ENCODE data around the gene CYP1A2. TPM values are rescaled to one million over a fixed set of nuclear protein-coding genes. Genes with fewer than 3 reads are reported as not detected.

The CYP1A2 gene
- total RNA-seq, 6 experiments from 2014 or later = 0.81 to 235 (median 65.0) TPM

GRCh38 chr15:74712311-74712710, 36.3 kb upstream of the CYP1A2 start:
- Histone ChIP-seq H3K9me3 (no peaks in the 10 kb centered on the region), H3K36me3 (no peaks in the 10 kb centered on the region), H3K4me3 (no peak overlapping the region), H3K4me1 (no peaks in the 10 kb centered on the region), H3K27me3 (no peaks in the 10 kb centered on the region), H3K27ac (no peak overlapping the region)
- intact Hi-C loops (cut with DNase I) = no loop called here
- TF ChIP-seq CTCF (IDR thresholded peaks at IDR 0.05) (no peak), POLR2A (IDR thresholded peaks at IDR 0.05) (no peak)
- ATAC-seq (no peak), DNase-seq (no peak)
- 41% methylated on average over 3 of the region's 3 CpGs for WGBS (ENCODE audit: insufficient coverage, low coverage, low lambda C conversion rate, missing lambda C conversion rate)

GRCh38 chr15:74716651-74717050, 32.0 kb upstream of the CYP1A2 start:
- DNase-seq (no peak), ATAC-seq (no peak)
- intact Hi-C loops (cut with DNase I) = no loop called here
- TF ChIP-seq POLR2A (IDR thresholded peaks at IDR 0.05) (no peak), CTCF (IDR thresholded peaks at IDR 0.05) (no peak)
- Histone ChIP-seq H3K27me3 (no peaks in the 10 kb centered on the region), H3K4me1 (no peaks in the 10 kb centered on the region), H3K27ac (no peak overlapping the region), H3K36me3 (no peaks in the 10 kb centered on the region), H3K4me3 (no peak overlapping the region), H3K9me3 (no peaks in the 10 kb centered on the region)
- 64% methylated on average over 5 of the region's 5 CpGs for WGBS (ENCODE audit: insufficient coverage, low coverage, low lambda C conversion rate, missing lambda C conversion rate)

- intact Hi-C loops (cut with DNase I) = no loop called here
- WGBS (ENCODE audit: insufficient coverage, low coverage, low lambda C conversion rate, missing lambda C conversion rate) = no CpG with 5 or more reads among the region's 13 CpGs
- Histone ChIP-seq H3K9me3 (no peaks in the 10 kb centered on the region), H3K27me3 (no peaks in the 10 kb centered on the region), H3K27ac (no peak overlapping the region), H3K4me1 (peaks cover 0 to 23% (median 11%) of the 10 kb centered on the region in 4 donors), H3K36me3 (no peaks in the 10 kb centered on the region), H3K4me3 (no peak overlapping the region)
- ATAC-seq (no peak), DNase-seq (no peak)
- TF ChIP-seq POLR2A (IDR thresholded peaks at IDR 0.05) (no peak), CTCF (IDR thresholded peaks at IDR 0.05) (no peak)
Observed at GRCh38 chr15:74722591-74722990, 26.1 kb upstream of the CYP1A2 start.

GRCh38 chr15:74723187-74723586, 25.5 kb upstream of the CYP1A2 start:
- Histone ChIP-seq H3K36me3 (no peaks in the 10 kb centered on the region), H3K4me3 (no peak overlapping the region), H3K9me3 (no peaks in the 10 kb centered on the region), H3K27me3 (no peaks in the 10 kb centered on the region), H3K27ac (no peak overlapping the region), H3K4me1 (peaks cover 0 to 26% (median 13%) of the 10 kb centered on the region in 4 donors)
- DNase-seq = no peak
- no peak for ATAC-seq
- TF ChIP-seq POLR2A (IDR thresholded peaks at IDR 0.05) (no peak), CTCF (IDR thresholded peaks at IDR 0.05) (no peak)
- intact Hi-C loops (cut with DNase I) = no loop called here
- WGBS (ENCODE audit: insufficient coverage, low coverage, low lambda C conversion rate, missing lambda C conversion rate) = 67% methylated on average over 1 of the region's 1 CpG
